Trophoblast cell (in vitro differentiated cells and primary cell): ENCODE results near the gene KLF3.

ENCODE experiments used
- DNase-seq, 2 donors: peaks; one replicate each; pipeline ENCODE4 v3.0.0-alpha.2; 2016
- H2AFZ ChIP-seq: 2 replicates; pipeline ENCODE4 v1.6.1; 2013; ENCODE audit warnings: low read length, moderate library complexity, mild to moderate bottlenecking; ENCODE audit not compliant: insufficient read depth, poor library complexity
- H2AK5ac ChIP-seq: 2 replicates; pipeline ENCODE4 v1.6.1; 2013; ENCODE audit warnings: mild to moderate bottlenecking, low read length
- H2BK120ac ChIP-seq: 2 replicates; pipeline ENCODE4 v1.6.1; 2013; ENCODE audit warnings: low read length, mild to moderate bottlenecking, moderate library complexity; ENCODE audit not compliant: insufficient read depth, poor library complexity
- H2BK12ac ChIP-seq: 2 replicates; pipeline ENCODE4 v1.6.1; 2013; ENCODE audit warnings: mild to moderate bottlenecking, low read length, moderate library complexity
- H2BK5ac ChIP-seq: 2 replicates; pipeline ENCODE4 v1.6.1; 2013; ENCODE audit warnings: low read length, low read depth, moderate library complexity, mild to moderate bottlenecking; ENCODE audit not compliant: poor library complexity
- H3K14ac ChIP-seq: 2 replicates; pipeline ENCODE4 v1.6.1; 2013; ENCODE audit warnings: mild to moderate bottlenecking, low read length
- H3K18ac ChIP-seq: 2 replicates; pipeline ENCODE4 v1.6.1; 2013; ENCODE audit warnings: mild to moderate bottlenecking, low read length
- H3K23ac ChIP-seq: 2 replicates; pipeline ENCODE4 v1.6.1; 2013; ENCODE audit warnings: low read length
- H3K27ac ChIP-seq: 2 replicates; pipeline ENCODE4 v1.5.1; 2013; ENCODE audit warnings: low read depth, mild to moderate bottlenecking, inconsistent platforms, low read length, moderate library complexity
- H3K27me3 ChIP-seq: 2 replicates; pipeline ENCODE4 v1.6.1; 2013; ENCODE audit warnings: inconsistent platforms, mild to moderate bottlenecking, low read length, moderate library complexity; ENCODE audit not compliant: insufficient read depth
- H3K36me3 ChIP-seq, 2 experiments: 1 replicate in 1 of 2; 2 replicates in 1 of 2; pipeline ENCODE4 v1.6.1; 2013; ENCODE audit warnings: low read length in 2 of 2, mild to moderate bottlenecking in 2 of 2, moderate library complexity in 1 of 2; ENCODE audit not compliant: insufficient read depth in 2 of 2, control insufficient read depth in 1 of 2
- H3K4ac ChIP-seq: 2 replicates; pipeline ENCODE4 v1.6.1; 2013; ENCODE audit warnings: low read depth, mild to moderate bottlenecking, low read length, moderate library complexity
- H3K4me1 ChIP-seq, 2 experiments: 1 replicate in 1 of 2; 2 replicates in 1 of 2; pipeline ENCODE4 v1.6.1; 2013; ENCODE audit warnings: low read length in 2 of 2, mild to moderate bottlenecking in 2 of 2, moderate library complexity in 1 of 2; ENCODE audit not compliant: insufficient read depth in 2 of 2, control insufficient read depth in 1 of 2
- H3K4me2 ChIP-seq: 2 replicates; pipeline ENCODE4 v1.6.1; 2013; ENCODE audit warnings: inconsistent platforms, mild to moderate bottlenecking, low read length, moderate library complexity
- H3K4me3 ChIP-seq: 2 replicates; pipeline ENCODE4 v1.5.1; 2013; ENCODE audit warnings: mild to moderate bottlenecking, low read depth, low read length, inconsistent platforms
- H3K79me1 ChIP-seq: one replicate; pipeline ENCODE4 v1.6.1; 2013; ENCODE audit warnings: low read length
- H3K79me2 ChIP-seq: 2 replicates; pipeline ENCODE4 v1.6.1; 2013; ENCODE audit warnings: low read length, mild to moderate bottlenecking; ENCODE audit not compliant: control insufficient read depth, insufficient read depth, poor library complexity
- H3K9ac ChIP-seq: 2 replicates; pipeline ENCODE4 v1.6.1; 2013; ENCODE audit warnings: mild to moderate bottlenecking, low read length
- H3K9me3 ChIP-seq: 2 replicates; pipeline ENCODE4 v1.6.1; 2013; ENCODE audit warnings: low read depth, mild to moderate bottlenecking, control low read depth, inconsistent platforms, low read length; ENCODE audit not compliant: insufficient read depth
- H4K12ac ChIP-seq: 2 replicates; pipeline ENCODE4 v1.6.1; 2013; ENCODE audit warnings: low read depth, mild to moderate bottlenecking, low read length, moderate library complexity
- H4K8ac ChIP-seq: 2 replicates; pipeline ENCODE4 v1.6.1; 2013; ENCODE audit warnings: low read depth, mild to moderate bottlenecking, low read length, moderate library complexity
- H4K91ac ChIP-seq: one replicate; pipeline ENCODE4 v1.6.1; 2013; ENCODE audit warnings: low read depth, mild to moderate bottlenecking, low read length, moderate library complexity
- WGBS: extraction: QIAGEN DNeasy Blood & Tissue Kit; methylation state at CpG from one replicate; pipeline ENCODE4 v1.1.7; 2013; ENCODE audit warnings: missing lambda C conversion rate; ENCODE audit not compliant: insufficient read length, insufficient coverage; ENCODE audit errors: extremely low coverage; 5-methylcytosine and 5-hydroxymethylcytosine counted together

The KLF3 gene

GRCh38 chr4:38619316-38619715 is 44.7 kb upstream of the KLF3 start:
- Histone ChIP-seq H4K8ac (no peak overlapping the region), H3K14ac (no peak overlapping the region), H3K79me1 (no peaks in the 10 kb centered on the region), H4K91ac (no peak overlapping the region), H3K27me3 (no peaks in the 10 kb centered on the region), H3K4me3 (no peak overlapping the region), H2BK120ac (no peak overlapping the region), H3K18ac (no peak overlapping the region), H3K23ac (no peak overlapping the region), H3K36me3 (no peaks in the 10 kb centered on the region), H3K9me3 (no peaks in the 10 kb centered on the region), H3K79me2 (no peaks in the 10 kb centered on the region), H2AK5ac (no peak overlapping the region), H2AFZ (no peak overlapping the region), H3K4me2 (no peak overlapping the region), H2BK12ac (no peak overlapping the region), H2BK5ac (no peak overlapping the region), H4K12ac (no peak overlapping the region), H3K9ac (no peak overlapping the region), H3K4ac (no peak overlapping the region), H3K27ac (no peak overlapping the region), H3K4me1 (no peaks in the 10 kb centered on the region)
- no CpG with 5 or more reads among the region's 3 CpGs for WGBS
- DNase-seq, result no peak

GRCh38 chr4:38620065-38620464 is 43.9 kb upstream of the KLF3 start:
- H3K9ac ChIP-seq, result no peak overlapping the region
- no peaks in the 10 kb centered on the region for H3K79me2 ChIP-seq
- no peak overlapping the region for H3K18ac ChIP-seq
- H3K9me3 ChIP-seq, result no peaks in the 10 kb centered on the region
- no peak overlapping the region for H2BK5ac ChIP-seq
- H3K4me2 ChIP-seq, result no peak overlapping the region
- H3K27ac ChIP-seq, result no peak overlapping the region
- no peak overlapping the region for H3K14ac ChIP-seq
- no peak overlapping the region for H2AK5ac ChIP-seq
- H2AFZ ChIP-seq, result no peak overlapping the region
- H2BK120ac ChIP-seq, result no peak overlapping the region
- H3K23ac ChIP-seq, result no peak overlapping the region
- H4K8ac ChIP-seq, result no peak overlapping the region
- H2BK12ac ChIP-seq, result no peak overlapping the region
- H3K4me1 ChIP-seq, result no peaks in the 10 kb centered on the region
- peak in 1 of 2 donors; percentile 59 for DNase-seq
- no peaks in the 10 kb centered on the region for H3K27me3 ChIP-seq
- WGBS, result no CpG with 5 or more reads among the region's 1 CpG
- no peaks in the 10 kb centered on the region for H3K36me3 ChIP-seq
- no peak overlapping the region for H3K4me3 ChIP-seq
- H4K91ac ChIP-seq, result no peak overlapping the region
- no peaks in the 10 kb centered on the region for H3K79me1 ChIP-seq
- H4K12ac ChIP-seq, result no peak overlapping the region
- no peak overlapping the region for H3K4ac ChIP-seq

DNA sequence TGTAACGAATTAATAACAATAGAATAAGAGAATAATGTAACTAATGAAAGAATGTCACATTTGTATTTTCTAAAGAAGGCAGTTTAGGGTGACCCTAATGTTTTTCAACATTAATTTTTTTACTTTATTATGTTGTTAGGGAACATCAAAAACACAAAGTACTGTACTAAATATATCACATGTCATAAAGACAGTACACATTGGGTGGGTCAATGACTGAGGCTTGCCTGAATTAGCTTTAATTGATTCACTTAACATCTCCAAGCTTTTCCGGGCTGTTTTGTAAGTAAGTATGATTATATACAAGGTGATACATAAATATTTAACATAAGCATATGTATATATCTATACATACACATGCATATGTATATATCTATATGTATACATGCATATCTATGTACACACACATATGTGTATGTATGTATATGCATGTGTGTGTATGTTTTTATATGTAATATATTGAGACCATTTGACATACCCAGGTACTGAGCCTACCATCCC is 43.4 kb upstream of the KLF3 start:
- H2BK12ac ChIP-seq, result no peak overlapping the region
- no peak overlapping the region for H4K12ac ChIP-seq
- no peaks in the 10 kb centered on the region for H3K27me3 ChIP-seq
- H2AK5ac ChIP-seq, result no peak overlapping the region
- no peaks in the 10 kb centered on the region for H3K9me3 ChIP-seq
- H2BK5ac ChIP-seq, result no peak overlapping the region
- no peak overlapping the region for H3K27ac ChIP-seq
- no peak overlapping the region for H3K18ac ChIP-seq
- no CpG with 5 or more reads among the region's 2 CpGs for WGBS
- no peak overlapping the region for H4K91ac ChIP-seq
- no peaks in the 10 kb centered on the region for H3K79me1 ChIP-seq
- no peak overlapping the region for H2BK120ac ChIP-seq
- H2AFZ ChIP-seq, result no peak overlapping the region
- H4K8ac ChIP-seq, result no peak overlapping the region
- DNase-seq, result no peak
- no peak overlapping the region for H3K4ac ChIP-seq
- H3K14ac ChIP-seq, result no peak overlapping the region
- H3K36me3 ChIP-seq, result no peaks in the 10 kb centered on the region
- no peaks in the 10 kb centered on the region for H3K4me1 ChIP-seq
- no peaks in the 10 kb centered on the region for H3K79me2 ChIP-seq
- H3K23ac ChIP-seq, result no peak overlapping the region
- H3K4me3 ChIP-seq, result no peak overlapping the region
- H3K4me2 ChIP-seq, result no peak overlapping the region
- H3K9ac ChIP-seq, result no peak overlapping the region

DNA sequence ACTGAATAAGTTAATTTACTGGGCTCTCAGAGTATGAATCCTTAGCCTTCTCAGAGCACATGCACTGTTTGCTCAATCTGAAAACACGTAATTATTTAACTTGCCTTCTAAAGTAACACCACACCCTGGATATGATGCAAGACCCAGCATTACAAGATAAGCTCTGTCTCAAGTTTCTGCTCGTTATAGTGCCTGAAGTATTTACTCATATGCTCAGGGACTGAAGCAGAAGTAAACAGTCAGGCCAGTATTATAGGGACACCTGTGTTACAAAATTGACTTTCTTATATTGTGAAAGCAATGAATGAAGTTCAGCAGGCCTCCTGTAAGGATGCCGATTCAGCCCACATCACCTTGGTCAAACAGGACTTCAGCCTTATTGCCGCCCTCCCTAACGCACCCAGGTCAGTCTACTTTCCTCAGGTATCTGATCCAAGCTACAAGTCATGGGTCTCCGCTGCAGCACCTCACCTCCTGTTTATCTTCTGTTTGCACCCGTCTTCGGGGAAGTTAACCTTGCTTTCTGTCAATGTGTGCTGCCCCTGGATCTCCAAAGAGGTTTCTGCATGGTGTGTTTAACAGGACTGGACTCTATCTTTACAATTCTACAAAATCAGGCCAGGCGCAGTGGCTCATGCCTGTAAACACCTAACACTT is 42.8 kb upstream of the KLF3 start:
- no peak overlapping the region for H3K27ac ChIP-seq
- no peak overlapping the region for H2BK120ac ChIP-seq
- no peaks in the 10 kb centered on the region for H3K27me3 ChIP-seq
- H3K4ac ChIP-seq, result no peak overlapping the region
- no peaks in the 10 kb centered on the region for H3K9me3 ChIP-seq
- H2BK5ac ChIP-seq, result no peak overlapping the region
- no peak overlapping the region for H3K23ac ChIP-seq
- H2BK12ac ChIP-seq, result no peak overlapping the region
- H3K79me1 ChIP-seq, result no peaks in the 10 kb centered on the region
- H3K36me3 ChIP-seq, result no peaks in the 10 kb centered on the region
- H3K4me3 ChIP-seq, result no peak overlapping the region
- H4K12ac ChIP-seq, result no peak overlapping the region
- no peak overlapping the region for H3K4me2 ChIP-seq
- no CpG with 5 or more reads among the region's 9 CpGs for WGBS
- no peak overlapping the region for H2AK5ac ChIP-seq
- H3K9ac ChIP-seq, result no peak overlapping the region
- H3K4me1 ChIP-seq, result no peaks in the 10 kb centered on the region
- H4K8ac ChIP-seq, result no peak overlapping the region
- no peak overlapping the region for H3K18ac ChIP-seq
- no peak overlapping the region for H2AFZ ChIP-seq
- H3K14ac ChIP-seq, result no peak overlapping the region
- no peaks in the 10 kb centered on the region for H3K79me2 ChIP-seq
- DNase-seq, result peak; percentile 92 to 98
- no peak overlapping the region for H4K91ac ChIP-seq
